Left renal cortex interstitium (tissue), 4 donors: ENCODE results near the gene KRTAP9-3. TPM values are rescaled to one million over a fixed set of nuclear protein-coding genes. Genes with fewer than 3 reads are reported as not detected.
"Not testable (repeated sequence)": the region's sequence is repeated elsewhere in the genome, so short reads cannot be mapped to it uniquely, and the experiment has no call there.

Experiments used
- DNase-seq, 4 donors: peaks; one replicate each; pipeline ENCODE4 v3.0.0-alpha.2; 2013; ENCODE audit warnings: low read depth in 4 of 4, low spot score in 2 of 4, missing footprints in 1 of 4
- polyA plus RNA-seq, 4 donors: library from polyadenylated mRNA; unstranded; fragments of 120-200 nt; gene quantifications; one replicate each; pipeline ENCODE4 v1.2.1, GENCODE V29; 2013; ENCODE audit not compliant: insufficient read length in 4 of 4

Gene KRTAP9-3, protein sequence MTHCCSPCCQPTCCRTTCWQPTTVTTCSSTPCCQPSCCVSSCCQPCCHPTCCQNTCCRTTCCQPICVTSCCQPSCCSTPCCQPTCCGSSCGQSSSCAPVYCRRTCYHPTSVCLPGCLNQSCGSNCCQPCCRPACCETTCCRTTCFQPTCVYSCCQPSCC
- not detected for polyA plus RNA-seq

DNA sequence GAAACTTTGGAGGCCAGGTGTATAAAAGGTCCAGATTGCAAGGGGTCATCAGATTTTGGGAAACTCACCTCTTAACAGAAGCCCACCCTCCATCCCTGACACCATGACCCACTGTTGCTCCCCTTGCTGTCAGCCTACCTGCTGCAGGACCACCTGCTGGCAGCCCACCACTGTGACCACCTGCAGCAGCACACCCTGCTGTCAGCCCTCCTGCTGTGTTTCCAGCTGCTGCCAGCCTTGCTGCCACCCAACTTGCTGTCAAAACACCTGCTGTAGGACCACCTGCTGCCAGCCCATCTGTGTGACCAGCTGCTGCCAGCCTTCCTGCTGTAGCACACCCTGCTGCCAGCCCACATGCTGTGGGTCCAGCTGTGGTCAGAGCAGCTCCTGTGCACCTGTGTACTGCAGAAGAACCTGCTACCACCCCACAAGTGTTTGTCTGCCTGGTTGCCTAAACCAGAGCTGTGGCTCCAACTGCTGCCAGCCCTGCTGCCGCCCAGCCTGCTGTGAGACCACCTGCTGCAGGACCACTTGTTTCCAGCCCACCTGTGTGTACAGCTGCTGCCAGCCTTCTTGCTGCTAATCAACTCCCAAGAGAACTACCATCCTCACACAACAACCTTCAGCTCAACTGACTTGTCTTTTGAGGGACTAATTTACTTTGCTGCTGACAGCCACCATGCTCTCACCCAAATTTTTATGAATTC is at the start of gene KRTAP9-3:
Gene KRTAP9-3 (plus strand): TSS at position 51 of the 707 bp plus-strand sequence. CDS start 53 bp downstream, at position 104.
- not testable (repeated sequence) for DNase-seq

DNA sequence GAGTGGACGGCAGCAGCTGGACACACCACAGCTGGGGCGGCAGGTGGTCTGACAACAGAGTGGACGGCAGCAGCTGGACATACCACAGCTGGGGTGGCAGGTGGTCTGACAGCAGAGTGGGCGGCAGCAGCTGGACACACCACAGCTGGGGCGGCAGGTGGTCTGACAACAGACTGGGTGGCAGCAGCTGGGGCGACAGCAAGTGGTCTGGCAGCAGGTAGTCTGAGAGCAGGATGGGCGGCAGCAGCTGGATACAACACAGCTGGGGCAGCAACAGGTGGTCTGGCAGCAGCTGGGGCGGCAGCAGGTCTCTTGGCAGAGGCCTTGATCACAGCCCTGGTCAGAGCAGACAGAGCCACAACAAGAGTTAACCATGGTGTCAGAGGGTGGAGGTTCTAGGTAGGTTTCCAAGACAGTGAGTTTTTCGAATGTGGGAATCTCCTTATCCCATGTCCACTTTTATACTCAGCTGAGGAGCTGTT is 47.7 kb upstream of the KRTAP9-3 start, which contains the start of gene KRTAP4-1:
Gene KRTAP4-1 (minus strand): TSS at position 432 of the 482 bp plus-strand sequence. CDS start 57 bp downstream, at position 375.
- no peak for DNase-seq

DNA sequence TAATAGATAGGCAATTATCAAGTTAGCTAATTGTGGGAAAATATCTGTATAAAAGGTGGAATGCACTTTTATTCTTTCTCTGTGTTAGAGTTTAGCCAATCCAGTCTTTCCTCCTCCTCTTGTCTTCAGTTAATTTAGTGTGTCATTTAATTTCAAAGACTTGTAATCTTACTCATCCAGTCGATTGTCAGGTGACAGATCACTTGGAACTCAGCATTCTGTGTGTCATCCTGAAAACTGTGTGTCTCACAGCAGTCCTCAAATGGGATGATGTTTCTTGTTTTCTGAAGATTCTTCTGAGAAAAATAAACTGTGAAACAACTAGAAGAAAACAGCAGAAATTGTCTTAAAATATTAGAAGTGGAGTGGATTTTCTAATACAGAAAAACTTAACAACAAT is 47.2 kb upstream of the KRTAP9-3 start:
- no peak for DNase-seq

DNA sequence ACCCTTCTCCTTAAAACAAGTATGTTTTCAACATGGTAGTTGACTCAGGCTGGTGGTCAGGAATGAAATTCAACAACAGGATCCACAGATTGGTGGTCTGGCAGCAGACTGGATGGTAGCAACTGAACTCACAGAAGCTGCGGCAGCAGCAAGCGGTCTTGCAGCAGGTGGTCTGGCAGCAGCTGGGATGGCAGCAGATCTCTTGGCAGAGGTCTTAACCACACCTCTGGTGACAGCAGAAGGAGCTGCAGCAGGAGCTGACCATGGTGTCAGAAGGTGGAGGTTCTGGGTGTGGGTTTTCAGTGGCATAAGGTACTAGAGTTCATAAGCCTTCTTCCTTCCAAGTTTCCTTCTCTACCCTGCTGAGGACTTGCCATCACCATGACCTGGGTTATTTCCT is 45.4 kb upstream of the KRTAP9-3 start:
- DNase-seq: no peak

DNA sequence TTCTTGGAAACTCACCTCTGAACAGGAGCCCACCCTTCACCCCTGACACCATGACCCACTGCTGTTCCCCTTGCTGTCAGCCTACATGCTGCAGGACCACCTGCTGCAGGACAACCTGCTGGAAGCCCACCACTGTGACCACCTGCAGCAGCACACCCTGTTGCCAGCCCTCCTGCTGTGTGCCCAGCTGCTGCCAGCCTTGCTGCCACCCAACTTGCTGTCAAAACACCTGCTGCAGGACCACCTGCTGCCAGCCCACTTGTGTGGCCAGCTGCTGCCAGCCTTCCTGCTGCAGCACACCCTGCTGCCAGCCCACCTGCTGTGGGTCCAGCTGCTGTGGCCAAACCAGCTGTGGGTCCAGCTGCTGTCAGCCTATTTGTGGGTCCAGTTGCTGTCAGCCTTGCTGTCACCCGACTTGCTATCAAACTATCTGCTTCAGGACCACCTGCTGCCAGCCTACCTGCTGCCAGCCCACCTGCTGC is 42.4 kb upstream of the KRTAP9-3 start, which contains the start of gene KRTAP9-1:
Gene KRTAP9-1 (plus strand): TSS at position 51 of the 482 bp plus-strand sequence. CDS start 0 bp downstream, at position 51.
- not testable (repeated sequence) for DNase-seq

DNA sequence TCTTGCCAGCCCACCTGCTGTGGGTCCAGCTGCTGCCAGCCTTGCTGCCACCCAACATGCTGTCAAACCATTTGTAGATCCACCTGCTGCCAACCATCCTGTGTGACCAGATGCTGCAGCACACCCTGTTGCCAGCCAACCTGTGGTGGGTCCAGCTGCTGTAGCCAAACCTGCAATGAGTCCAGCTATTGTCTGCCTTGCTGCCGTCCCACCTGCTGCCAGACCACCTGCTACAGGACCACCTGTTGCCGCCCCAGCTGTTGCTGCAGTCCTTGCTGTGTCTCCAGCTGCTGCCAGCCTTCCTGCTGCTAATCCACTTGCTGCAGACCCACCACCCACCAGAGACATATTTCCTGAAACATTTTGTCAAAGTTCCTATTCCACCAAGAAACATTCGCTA is 41.9 kb upstream of the KRTAP9-3 start:
- DNase-seq: no peak

DNA sequence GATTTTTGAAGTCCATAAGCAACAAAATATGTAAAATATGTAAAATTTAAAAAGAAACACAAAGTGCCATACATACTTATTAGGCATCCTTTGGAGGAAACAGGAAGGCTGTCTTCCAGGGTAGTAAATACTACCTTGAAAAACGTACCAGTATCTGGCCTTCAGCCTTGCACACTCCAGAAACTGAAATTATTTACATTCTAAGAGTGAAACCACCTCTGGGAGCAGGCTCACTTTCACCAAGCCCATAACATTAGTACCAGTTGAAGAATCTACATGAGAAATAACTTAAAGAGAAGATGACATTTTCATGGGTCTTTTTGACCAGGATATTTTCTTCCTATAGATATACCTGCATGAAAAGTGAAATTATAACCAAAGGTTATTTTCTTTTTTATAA is 36.2 kb upstream of the KRTAP9-3 start:
- DNase-seq: no peak

DNA sequence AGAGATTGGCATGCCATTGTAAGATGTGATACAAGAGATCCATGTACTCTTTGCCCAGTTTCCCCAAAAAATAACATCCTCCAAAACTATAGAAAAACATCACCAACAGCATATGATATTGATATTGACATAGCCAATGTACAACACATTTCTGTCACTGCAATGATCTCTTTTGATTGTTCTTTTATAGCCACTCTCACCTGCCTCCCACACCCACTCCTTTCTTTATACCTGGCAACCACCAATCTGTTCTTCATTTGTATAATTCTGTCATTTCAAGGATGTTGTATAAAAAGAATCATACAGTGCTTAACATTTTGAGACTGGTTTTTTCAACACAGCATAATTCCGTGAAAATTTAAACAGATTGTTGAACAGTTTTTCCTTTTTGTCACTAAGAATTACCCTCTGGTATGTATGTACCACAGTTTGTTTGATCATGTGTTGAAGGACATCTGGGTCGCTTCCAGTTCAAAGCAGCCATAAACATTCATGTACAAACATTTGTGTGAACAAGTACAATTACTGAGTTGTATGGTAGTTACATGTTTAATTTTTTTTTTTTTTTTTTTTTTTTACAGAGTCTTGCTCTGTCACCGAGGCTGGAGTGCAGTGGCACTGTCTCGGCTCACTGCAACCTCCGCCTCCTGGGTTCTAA is 32.7 kb upstream of the KRTAP9-3 start:
- DNase-seq: no peak

DNA sequence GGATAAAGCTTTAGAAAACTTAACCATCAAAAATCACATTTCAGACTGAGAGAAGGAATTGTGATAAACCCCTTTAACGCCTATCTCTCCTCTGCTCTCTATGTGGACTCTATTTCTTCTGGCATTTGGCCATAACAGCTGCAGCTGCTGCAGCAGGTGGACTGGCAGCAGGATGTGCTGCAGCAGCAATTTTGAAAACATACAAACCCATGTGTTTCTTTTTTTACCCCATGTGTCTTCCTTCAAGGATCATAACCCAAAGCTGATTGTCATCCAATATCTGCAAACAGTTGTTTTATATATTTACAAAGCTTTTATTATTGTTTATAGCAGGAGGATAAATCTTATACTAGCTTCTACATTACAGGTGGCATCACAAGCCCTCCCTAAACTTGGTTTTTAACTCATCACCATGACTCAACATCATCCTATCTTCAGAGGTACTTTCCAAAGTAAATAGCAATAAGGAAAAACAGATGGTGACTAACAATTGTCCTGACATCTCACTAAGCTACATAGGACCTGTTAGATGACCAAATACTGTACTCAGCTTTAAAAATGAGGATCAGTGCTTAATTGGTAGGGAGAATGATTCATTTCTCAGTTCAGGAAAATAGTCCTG is 20.3 kb upstream of the KRTAP9-3 start:
- DNase-seq: no peak

DNA sequence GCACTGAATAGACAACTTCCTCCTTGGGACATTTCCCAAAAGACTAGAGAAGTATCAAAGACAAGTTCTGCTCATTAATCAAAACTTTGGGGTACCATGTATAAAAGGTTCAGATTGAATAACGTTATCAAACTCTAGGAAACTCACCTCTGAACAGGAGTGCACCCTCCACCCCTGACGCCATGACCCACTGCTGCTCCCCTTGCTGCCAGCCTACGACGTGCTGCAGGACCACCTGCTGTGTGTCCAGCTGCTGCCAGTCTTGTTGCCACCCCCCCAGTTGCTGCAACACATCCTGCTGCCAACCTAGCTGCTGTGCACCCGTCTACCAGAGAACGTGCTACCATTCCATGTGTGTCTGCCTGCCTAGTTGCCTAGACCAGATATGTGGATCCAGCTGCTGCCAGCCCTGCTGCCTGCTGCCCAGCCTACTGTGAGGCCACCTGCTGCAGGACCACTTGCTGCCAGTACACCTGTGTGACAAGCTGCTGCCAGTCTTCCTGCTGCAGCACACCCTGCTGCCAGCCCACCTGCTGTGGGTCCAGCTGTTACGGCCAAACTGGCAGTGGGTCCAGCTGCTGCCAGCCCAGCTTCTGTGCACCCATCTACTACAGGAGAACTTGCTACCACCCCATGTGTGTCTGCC is 19.6 kb upstream of the KRTAP9-3 start:
- no peak for DNase-seq

DNA sequence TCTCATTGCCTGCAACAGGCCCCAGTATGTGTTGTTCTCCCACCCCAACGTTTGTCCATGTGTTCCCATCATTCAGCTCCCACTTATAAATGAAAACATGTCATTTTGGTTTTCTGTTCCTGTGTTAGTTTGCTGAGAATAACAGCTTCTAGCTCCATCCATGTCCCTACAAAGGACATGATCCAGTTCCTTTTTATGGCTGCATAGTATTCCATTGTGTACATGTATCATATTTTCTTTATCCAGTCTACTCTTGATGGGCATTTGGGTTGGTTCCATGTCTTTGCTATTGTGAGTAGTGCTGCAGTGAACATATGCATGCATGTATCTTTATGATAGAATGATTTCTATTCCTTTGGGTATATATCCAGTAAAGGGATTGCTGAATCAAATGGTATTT is 16.6 kb upstream of the KRTAP9-3 start:
- DNase-seq: no peak

DNA sequence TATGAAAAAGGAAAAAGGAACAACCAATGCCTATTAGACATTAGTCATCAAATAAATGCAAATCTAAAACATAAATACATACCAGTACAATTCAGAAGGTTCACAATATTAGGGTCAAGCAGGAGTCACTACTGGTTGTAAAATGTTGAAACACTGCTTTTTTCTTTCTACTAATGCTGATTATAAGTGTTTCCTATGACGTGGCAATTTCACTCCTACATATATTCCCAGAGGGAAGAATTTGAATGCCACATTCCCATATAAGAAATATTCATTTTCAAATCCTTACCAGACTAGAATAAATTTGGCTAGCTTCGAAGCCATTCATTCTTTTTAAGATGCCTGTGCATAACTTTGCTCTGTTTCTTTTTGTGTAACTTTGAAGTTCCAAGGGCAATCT is 8.4 kb upstream of the KRTAP9-3 start:
- no peak for DNase-seq

DNA sequence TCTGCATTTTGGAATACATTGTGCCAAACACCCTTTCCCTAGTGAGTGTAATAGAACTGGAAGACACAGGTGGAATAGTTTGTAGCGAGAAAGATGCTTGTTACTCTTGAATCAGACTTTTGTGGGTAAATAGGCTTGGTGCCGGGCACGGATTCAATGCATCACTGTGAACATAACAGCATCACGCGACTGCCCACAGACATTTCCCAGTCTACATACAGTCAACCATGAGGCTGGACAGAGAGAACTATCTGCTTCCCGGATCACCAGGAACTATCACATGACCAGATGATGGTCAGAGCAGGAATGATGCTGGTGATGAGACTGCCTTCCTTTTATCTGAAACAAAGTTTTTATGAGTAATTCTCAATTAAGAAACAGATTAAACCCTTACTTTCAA is 6.2 kb upstream of the KRTAP9-3 start:
- no peak for DNase-seq

DNA sequence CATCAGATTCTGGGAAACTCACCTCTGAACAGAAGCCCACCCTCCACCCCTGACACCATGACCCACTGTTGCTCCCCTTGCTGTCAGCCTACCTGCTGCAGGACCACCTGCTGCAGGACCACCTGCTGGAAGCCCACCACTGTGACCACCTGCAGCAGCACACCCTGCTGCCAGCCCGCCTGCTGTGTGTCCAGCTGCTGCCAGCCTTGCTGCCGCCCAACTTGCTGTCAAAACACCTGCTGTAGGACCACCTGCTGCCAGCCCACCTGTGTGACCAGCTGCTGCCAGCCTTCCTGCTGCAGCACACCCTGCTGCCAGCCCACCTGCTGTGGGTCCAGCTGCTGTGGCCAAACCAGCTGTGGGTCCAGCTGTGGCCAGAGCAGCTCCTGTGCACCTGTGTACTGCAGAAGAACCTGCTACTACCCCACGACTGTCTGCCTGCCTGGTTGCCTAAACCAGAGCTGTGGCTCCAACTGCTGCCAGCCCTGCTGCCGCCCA is 5.6 kb upstream of the KRTAP9-3 start, which contains the start of gene KRTAP9-2:
Gene KRTAP9-2 (plus strand): TSS at position 51 of the 498 bp plus-strand sequence. CDS start 7 bp downstream, at position 58.
- not testable (repeated sequence) for DNase-seq

DNA sequence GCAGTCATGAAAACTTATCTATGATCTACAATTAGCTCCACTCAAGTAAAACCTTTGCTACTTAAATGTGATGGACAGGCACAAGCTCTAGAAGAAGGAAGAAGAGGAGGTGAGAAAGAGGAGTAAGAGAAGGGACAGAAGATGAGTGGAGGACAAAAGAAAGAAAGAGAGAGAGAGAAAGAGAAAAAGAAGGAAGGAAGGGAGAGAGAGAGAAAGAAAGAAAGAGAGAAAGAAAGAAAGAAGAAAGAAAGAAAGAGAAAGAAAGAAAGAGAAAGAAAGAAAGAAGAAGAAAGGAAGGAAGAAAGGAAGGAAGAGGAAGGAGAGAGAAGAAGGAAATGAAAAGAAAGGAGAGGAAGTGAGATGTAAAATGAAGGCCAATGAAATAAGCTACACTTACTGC is 2.2 kb upstream of the KRTAP9-3 start:
- DNase-seq: no peak

DNA sequence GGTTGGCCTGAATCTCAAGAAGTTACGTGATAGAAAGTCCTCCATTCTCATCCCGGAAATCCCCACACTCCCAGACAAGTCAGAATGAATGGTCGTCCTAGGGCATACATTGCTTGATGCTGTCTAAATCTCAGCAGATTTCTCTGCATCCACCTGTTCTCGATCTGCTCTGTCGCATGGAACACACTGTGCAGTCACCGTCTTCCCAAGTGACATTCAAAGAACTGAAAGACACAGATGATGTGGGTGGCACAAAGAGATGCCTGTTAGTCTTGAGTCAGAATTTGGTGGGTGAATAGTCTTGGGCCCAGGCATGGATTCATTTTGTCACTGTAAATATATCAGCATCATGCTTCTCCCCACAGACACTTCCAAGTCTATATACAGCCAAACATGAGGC is 518 bp upstream of the KRTAP9-3 start:
- no peak for DNase-seq

DNA sequence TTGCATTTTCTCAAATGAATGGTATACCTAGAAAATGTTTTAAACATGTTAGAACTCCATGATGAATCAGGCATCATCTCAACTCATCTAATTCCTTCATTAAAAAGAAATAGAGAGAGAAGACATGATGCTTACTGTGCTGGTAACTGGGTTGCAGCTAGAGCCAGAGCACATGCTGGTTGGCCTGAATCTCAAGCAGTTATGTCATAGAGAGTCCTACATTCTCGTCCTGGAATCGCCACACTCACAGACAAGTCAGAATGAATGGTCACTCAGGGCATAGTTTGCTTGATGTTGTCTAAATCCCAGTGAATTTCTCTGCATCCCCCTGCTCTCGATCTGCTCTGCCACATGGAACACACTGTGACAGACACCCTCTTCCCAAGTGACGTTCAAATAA is 4.9 kb downstream of the KRTAP9-3 start:
- not testable (repeated sequence) for DNase-seq

DNA sequence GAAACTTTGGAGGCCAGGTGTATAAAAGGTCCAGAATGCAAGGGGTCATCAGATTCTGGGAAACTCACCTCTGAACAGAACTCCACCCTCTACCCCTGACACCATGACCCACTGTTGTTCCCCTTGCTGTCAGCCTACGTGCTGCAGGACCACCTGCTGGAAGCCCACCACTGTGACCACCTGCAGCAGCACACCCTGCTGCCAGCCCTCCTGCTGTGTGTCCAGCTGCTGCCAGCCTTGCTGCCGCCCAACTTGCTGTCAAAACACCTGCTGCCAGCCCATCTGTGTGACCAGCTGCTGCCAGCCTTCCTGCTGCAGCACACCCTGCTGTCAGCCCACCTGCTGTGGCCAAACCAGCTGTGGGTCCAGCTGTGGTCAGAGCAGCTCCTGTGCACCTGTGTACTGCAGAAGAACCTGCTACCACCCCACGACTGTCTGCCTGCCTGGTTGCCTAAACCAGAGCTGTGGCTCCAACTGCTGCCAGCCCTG is 5.7 kb downstream of the KRTAP9-3 start, which contains the start of gene KRTAP9-8:
Gene KRTAP9-8 (plus strand): TSS at position 51 of the 489 bp plus-strand sequence. CDS start 53 bp downstream, at position 104.
- DNase-seq: not testable (repeated sequence)

DNA sequence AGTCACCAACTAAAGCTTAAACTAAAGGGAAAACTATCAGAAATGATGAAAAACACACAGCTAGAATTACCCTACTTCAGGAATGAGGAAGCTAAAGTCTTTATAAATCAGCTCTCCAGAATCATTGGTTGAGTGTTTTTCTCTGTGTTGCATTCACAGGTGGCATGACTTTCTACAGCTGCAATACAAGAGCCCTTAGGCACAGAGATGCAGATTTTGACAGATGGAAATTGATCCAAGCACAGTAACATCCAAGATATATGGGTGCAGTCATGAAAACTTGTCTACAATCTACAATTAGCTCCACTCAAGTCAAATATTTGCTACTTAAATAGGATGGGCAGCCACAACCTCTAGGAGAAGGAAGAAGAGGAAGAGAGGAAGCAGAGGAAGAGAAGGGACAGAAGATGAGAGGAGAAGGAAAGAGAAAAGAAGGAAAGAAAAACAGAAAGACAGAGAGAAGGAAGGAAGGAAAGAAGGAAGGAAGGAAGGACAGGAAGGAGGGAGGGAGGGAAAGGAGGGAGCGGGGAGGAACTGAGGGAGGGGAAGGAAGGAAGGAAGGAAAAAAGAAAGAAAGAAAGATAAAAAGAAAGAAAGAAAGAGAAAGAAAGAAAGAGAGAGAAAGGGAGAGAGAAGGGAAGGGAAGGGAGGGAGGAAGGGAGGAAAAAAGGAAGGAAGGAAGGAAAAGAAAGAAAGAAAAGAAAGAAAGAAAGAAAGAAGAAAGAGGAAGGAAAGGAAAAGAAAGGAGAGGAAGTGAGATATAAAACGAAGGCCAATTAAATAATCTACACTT is 14.9 kb downstream of the KRTAP9-3 start:
- DNase-seq: not testable (repeated sequence)
